ELF-1 (cell line): ENCODE data around the gene KRT6C.
A peak's percentile ranks its signal among the peaks of the same experiment; 100 is the strongest.
"Not testable (repeated sequence)": the region's sequence is repeated elsewhere in the genome, so short reads cannot be mapped to it uniquely, and the experiment has no call there.

Experiments
- DNase-seq: peaks from one replicate; pipeline ENCODE4 v3.0.0-alpha.2; 2016; ENCODE audit warnings: low read depth, low spot score

KRT6C gene

GRCh38 chr12:52455821-52456220 lies 17.8 kb downstream of the KRT6C start:
- no peak for DNase-seq

GRCh38 chr12:52454411-52455201 lies 19.0 kb downstream of the KRT6C start:
- no peak for DNase-seq

- no peak for DNase-seq
Measured at GRCh38 chr12:52452101-52452500, 21.5 kb downstream of the KRT6C start, which contains the start of gene KRT6B. KRT6B (minus strand) TSS chr12:52452146; CDS start chr12:52452078, 68 bp downstream.

- no peak for DNase-seq
Measured at GRCh38 chr12:52448228-52448627, 25.4 kb downstream of the KRT6C start.

GRCh38 chr12:52447196-52447595 lies 26.4 kb downstream of the KRT6C start:
- not testable (repeated sequence) for DNase-seq

GRCh38 chr12:52446367-52447045 lies 27.1 kb downstream of the KRT6C start:
- DNase-seq, result no peak

GRCh38 chr12:52445876-52446275 lies 27.7 kb downstream of the KRT6C start:
- no peak for DNase-seq

GRCh38 chr12:52444647-52445595 lies 28.7 kb downstream of the KRT6C start:
- DNase-seq, result no peak

- DNase-seq, result no peak
Measured at GRCh38 chr12:52443966-52444365, 29.6 kb downstream of the KRT6C start.

- peak; percentile 87 for DNase-seq
Measured at GRCh38 chr12:52442600-52443061, 31.0 kb downstream of the KRT6C start.

- DNase-seq, result peak; percentile 36
Measured at GRCh38 chr12:52441320-52441911, 32.2 kb downstream of the KRT6C start.

- DNase-seq, result peak; percentile 36
Measured at GRCh38 chr12:52440821-52441319, 32.7 kb downstream of the KRT6C start.

- no peak for DNase-seq
Measured at GRCh38 chr12:52439845-52440244, 33.8 kb downstream of the KRT6C start.

GRCh38 chr12:52439420-52439819 lies 34.2 kb downstream of the KRT6C start:
- DNase-seq, result no peak

- DNase-seq, result no peak
Measured at GRCh38 chr12:52438305-52439301, 35.0 kb downstream of the KRT6C start.

- no peak for DNase-seq
Measured at GRCh38 chr12:52437508-52437907, 36.1 kb downstream of the KRT6C start.

- DNase-seq, result no peak
Measured at GRCh38 chr12:52436828-52437474, 36.7 kb downstream of the KRT6C start.

GRCh38 chr12:52436000-52436827 lies 37.4 kb downstream of the KRT6C start:
- DNase-seq, result peak; percentile 48

GRCh38 chr12:52435659-52435999 lies 38.0 kb downstream of the KRT6C start:
- DNase-seq, result no peak
